SKM-1 (cell line): ENCODE measurements around the gene ANKRD53.

ENCODE experiments used
- DNase-seq: peaks from one replicate; lab custom pipeline; 2025; ENCODE audit not compliant: unreplicated experiment; lab: John Stamatoyannopoulos, UW

Gene ANKRD53, protein sequence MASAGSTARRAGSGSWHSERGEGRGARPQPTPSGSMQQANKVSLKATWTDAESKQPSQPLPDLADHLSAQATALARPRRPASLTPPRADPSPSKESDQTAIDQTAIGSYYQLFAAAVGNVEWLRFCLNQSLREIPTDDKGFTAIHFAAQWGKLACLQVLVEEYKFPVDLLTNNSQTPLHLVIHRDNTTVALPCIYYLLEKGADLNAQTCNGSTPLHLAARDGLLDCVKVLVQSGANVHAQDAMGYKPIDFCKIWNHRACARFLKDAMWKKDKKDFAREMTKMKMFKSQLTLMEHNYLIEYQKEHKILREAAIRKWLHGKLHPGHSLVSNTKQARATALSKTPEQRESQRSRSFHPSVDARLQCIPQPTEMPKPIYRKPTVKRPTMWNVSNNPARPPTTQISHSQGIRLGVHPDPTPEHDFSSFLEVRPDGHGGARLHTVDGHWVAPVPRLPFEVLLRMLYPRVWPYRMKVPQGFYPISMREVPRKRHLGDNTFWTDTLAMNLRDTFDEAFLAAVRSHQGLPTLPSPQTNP

DNA sequence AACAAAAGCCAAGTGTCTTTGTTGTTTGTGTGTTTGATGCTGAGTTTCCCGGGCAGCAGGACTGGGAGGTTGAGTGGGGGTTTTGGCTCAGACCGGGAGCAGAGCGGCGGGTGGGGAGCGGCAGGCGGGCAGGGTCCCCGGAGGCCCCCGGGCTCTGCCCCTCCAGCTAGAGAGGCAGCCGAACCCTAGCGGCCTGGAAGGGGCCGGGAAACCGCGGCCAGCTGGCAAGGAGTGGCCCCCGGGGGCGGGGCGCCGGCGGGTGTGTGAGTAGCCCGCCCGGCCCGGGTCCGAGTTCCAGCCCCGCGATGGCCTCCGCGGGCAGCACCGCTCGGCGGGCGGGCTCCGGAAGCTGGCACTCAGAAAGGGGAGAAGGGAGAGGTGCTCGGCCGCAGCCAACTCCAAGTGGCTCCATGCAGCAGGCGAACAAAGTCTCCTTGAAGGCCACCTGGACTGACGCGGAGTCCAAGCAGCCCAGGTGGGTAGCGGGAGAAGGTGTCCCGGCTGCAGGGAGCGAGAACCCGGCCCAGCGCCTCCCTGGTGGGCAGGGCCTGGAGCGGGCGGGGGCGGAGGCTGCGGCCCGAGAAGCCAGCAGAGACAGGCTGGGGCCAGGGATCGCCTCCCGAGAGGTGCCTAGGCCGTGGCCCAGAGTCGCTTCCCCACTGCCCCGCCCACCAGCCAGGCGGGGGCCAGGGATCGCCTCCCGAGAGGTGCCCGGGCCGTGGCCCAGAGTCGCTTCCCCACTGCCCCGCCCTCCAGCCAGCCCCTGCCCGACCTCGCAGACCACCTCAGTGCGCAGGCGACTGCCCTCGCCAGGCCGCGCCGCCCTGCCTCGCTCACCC lies at the start of gene ANKRD53:
TSS of gene ANKRD53 (plus strand) at position 290 of the 839 bp plus-strand sequence. CDS start at position 306, 16 bp downstream.
- no peak for DNase-seq

DNA sequence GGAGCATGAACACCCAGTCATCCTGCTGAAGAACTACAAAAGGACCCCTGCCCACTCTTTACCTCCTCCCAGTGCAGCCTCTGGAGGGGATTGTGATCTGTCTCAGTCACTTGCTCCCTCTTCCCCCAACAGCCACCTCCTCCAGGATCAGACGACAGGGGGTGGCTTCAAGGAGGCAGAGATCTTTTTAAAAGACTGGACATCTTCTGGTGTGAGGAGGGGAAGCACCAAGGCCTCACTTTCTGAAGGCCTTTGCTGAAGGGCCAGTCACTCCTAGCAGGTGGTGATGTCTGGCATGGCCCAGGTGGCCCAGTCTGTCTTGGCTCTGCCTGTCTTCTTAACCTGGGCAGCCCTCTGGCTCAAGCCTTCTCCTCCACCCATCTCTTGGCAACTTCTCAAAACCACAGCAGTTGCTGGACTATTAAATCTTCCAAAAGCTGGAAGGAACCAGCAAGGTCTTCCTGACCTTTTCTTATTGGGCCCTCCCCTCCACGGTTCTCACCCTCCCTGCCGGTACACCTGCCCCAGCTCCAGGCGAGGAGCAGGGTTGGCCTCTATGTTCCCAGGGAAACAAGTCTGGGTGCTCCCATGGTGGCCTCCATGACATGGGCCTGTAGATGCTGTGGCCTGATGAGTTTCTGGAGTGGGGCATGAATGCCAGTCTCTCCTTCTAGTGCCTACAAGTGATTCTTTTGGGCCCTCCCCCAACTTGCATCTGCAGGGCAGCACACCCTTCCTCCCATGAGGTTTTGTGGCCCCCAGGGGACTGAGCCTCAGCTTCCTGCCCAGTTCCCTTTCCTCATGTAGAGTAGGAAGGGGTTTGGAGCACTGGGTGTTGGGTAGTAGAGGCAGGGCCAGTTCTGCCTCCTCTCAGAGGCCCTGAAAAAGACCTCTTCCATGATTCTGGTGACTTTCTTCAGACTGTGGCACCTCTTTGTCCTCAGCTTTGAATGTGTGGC lies 47.8 kb upstream of the ANKRD53 start:
- no peak for DNase-seq

DNA sequence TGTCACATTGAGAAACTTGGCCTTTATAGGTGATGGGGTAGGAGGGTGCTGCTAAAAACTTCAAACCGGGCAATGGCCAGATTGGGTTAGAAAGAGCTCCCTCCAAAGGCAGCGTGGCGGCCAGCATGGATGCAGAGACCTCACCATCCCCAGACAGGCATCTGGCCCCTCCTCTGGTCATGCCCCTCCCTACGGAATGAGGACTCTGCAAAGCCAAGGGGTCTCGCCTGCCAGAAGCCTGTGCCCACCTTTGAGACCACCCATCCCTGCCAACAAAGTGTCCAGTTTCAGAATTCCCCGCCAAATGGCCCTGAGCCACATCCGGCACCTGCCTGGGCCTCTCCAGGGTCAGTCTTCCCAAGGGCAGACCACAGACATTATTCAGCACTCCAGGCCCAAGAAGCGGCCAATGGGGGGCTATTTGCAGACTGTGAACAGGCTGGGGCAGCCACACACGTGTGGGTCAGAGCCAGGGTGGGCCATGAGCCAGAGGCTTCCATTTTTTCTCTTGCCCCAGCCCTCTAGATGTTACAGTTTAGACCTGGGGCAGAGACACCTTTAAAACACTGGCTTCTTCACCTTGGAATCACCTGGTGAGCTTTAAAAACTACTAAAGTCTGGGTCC lies 46.9 kb upstream of the ANKRD53 start:
- no peak for DNase-seq

DNA sequence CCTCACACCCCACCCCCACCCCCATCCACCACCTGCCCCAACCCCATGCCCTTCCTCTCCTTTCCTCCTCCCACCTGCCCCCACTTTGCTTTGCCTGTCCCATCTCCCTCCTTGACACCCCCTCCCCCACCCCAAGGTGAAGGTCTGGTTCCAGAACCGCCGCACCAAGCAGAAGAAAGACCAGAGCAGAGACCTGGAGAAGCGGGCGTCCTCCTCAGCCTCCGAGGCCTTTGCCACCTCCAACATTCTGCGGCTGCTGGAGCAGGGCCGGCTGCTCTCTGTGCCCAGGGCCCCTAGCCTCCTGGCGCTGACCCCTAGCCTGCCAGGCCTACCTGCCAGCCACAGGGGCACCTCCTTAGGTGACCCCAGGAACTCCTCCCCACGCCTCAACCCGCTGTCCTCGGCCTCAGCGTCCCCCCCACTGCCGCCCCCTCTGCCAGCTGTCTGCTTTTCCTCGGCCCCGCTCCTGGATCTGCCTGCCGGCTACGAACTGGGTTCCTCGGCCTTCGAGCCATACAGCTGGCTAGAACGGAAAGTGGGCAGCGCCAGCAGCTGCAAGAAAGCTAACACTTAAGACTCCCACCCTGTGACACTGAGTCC lies 45.7 kb upstream of the ANKRD53 start:
- DNase-seq, result no peak

DNA sequence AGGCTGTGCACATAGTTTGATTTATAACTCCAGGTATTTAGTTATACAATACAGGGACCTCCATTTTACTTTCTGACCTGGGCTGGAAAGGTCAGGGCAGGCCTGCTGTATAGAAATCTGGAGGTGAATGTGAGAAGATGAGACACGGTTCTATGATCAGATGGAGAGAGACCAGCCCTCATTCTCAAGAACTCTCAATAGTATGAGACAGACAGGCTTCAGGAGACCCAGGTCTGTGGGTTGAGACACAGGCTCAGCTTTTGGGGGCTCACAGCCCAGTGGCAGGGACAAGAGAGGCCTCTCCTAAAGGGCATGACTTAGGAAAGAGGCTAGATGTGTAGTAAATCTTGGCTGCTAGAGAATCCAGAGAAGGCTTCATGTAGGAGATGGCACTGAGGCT lies 43.4 kb upstream of the ANKRD53 start:
- no peak for DNase-seq

DNA sequence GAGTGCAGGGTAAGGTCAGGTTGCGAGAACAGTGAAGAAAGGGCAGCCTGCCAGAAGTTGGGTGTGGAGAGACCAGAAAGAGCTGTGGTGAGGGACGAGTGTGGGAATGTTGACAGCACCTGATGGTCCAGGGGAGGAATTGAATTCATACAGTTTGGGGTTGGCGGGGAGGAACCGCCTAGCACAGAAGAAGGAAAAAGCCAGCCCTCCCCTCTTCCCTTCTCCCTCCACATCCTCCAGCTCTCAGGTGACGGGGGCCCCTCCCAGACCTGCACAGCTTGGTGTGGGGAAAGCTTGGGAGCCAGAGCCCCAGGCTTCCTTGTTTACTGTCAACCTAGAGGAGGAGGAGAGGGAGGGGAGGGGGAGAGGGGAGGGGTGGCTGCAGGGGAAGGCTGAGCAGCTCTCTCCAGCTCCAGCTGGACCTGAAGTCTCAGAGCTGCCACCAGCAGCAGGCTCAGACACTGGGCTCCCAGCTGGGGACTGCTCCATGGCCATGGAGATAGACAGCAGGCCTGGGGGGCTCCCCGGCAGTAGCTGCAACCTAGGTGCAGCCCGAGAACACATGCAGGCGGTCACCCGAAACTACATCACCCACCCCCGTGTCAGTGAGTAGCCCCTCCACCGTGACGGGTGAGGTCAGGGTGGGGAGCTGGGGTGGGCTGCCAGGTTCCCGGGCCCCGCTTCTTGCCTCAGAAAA lies 42.8 kb upstream of the ANKRD53 start, which contains the start of gene ATP6V1B1:
TSS of gene ATP6V1B1 (plus strand) at position 433 of the 697 bp plus-strand sequence. CDS start at position 488, 55 bp downstream.
- no peak for DNase-seq

DNA sequence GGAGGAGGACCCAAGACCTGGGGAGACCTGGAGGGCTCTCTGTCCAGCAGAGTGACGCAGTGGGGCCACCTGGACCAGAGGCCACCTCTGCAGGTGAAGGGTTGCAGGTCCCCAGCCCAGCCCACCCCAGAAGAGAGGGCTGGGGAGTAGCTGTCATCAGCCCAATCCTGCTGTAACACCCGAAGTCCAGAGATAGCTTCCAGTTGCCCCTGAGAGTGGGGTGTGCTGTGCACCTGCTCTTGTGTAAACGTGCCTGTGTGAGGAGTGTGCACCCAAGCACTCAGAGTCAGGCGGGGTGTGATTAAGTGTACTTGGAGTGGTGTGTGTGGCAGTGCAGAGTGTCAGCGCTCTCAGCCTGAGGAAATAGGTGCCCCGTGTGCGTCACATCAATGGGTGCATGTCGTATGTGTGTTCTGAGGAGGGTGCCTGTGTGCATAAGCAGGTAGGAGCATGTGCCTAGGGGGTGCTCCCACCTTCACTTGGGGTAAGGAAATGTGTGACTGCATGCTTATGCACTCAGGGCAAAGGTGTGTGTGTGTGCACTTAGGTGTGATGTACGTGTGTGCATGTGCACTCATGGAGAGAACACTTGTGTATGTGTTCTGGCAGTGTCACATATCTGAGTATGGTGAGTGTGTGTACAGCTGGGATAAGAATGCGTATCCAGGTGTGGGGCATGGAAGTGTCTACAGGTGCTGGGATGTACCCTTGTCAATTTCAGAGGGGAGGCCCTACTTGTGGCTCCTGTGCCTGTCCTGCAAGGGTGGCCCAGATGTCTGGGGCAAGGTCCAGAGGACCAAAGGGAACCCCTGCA lies 42.1 kb upstream of the ANKRD53 start:
- no peak for DNase-seq

DNA sequence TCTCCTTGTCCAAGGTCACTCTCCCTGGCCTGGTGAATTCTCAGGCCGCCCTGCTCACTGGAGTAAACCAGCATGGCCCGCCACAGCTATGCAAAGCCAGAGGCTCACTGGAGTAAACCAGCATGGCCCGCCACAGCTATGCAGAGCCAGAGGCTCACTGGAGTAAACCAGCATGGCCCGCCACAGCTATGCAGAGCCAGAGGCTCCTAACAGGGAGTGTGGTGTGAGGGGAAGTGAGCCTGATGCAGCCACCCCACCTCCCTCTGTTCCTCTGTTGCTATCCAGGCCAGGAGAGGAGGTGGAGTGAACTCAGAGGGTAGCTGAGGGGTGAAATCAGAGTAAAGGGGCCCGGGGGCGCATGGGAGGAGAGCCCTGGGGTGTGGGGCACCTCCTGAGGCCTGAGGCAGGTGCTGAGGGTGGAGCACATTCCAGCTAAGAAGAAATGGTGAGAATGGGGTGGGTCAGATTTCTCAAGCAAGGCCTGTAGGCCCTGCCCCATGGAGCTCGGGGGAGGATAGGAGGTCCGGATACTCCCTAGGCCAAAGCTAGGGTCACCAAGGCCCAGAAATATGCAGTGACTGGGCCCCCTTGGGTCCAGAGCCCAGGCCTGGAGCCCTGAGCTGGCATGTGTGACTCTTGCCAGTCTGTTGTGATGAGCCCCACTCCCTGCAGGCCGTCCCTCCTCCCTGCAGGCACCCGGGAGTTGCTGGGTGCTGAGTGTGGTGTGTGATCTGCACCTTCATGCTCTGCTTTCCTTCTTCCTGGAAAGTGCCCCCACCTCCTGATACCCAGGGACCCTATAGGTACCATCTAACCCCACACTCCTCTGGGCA lies 41.2 kb upstream of the ANKRD53 start:
- no peak for DNase-seq

DNA sequence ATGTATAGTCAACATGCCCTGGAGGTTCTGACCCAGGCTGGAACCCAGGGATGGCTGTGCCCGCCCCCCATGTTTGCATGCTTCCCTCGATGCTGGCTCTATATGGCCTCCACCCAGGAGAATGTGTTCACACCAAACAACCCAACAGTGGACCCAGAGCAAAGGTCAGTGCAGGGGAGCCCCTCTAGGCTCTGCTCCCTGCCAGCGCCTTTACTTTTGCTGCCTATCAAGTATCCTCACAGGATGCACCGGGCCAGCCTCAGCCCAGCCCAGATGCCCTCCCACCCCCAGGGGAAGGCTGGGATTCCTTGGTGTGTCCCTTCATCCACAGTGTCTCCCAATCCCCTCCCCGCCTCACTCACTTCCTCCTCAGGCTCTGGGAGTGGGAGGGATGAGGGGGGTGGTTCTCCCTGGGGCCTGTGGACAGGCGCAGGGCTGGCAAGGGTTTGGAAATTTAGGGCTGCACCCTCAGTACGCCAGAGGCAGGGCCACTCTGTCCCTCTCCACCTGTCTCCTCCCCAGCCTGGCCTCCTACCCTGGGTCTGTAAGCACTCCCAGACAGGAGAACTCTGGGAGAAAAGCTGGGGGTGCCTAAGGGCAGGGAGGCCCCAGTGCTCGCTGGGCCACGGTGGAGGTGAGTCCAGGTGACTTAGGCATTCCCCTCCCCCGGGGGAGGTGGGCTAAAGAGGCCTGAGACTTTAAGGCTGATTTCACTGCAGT lies 40.4 kb upstream of the ANKRD53 start:
- no peak for DNase-seq

DNA sequence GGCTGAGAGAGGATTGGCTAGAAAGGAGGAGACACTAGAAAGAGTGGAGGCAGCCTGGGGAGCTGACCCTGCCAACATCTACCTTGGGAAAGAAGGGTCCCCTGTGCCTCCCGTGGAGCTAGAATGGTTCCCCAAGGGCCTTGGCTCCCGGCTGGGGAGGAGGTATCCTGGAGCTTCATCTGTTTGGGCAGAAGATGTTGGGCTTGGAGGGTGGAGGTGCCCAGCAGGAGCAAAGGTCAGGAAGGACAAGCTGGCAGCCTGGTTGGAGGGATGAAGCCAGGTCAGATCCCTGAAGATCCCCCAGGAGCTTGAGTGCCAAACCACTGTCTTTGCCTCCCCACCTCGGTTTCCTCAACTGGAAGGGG lies 39.9 kb upstream of the ANKRD53 start:
- no peak for DNase-seq

DNA sequence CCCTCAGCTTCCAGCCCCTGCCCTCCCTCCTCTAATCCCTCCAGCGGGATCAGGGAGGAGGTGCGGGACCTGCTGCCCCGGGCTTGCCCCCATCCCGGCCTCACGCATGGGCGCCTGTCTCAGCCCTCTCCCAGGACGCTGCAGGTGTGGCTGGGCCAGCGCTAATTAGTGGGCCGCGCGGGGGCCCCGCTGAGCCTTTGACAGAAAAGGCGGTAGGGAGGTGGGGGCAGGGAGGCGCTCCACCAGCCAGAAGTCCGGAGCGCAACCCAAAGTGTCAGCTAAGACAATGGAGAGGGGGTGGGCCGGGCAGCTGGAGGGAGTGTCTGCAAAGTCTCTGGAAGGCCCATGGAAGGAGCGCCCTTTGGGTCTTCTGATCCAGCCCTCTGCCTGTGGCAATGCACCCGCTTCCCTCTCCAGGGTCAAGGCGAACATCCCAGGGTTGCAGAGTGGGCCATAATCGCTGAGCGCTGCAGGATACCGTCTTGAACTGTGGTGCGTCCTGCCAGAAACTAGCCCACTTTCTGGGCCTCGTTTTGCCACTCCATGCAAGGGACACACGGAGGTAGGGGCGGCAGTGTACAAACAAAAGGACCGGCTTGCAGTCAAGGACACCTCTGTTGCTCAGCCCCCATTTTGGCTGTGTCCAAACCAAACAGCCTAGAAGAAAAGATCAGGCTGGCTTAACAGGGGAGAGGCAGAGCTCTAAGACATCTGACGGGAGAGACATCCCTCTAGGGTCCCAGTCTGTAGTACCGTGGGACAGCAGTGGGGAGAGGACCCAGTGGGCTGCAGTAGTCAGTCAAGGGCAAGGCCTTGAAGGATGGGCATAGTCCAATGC lies 39.2 kb upstream of the ANKRD53 start:
- no peak for DNase-seq

DNA sequence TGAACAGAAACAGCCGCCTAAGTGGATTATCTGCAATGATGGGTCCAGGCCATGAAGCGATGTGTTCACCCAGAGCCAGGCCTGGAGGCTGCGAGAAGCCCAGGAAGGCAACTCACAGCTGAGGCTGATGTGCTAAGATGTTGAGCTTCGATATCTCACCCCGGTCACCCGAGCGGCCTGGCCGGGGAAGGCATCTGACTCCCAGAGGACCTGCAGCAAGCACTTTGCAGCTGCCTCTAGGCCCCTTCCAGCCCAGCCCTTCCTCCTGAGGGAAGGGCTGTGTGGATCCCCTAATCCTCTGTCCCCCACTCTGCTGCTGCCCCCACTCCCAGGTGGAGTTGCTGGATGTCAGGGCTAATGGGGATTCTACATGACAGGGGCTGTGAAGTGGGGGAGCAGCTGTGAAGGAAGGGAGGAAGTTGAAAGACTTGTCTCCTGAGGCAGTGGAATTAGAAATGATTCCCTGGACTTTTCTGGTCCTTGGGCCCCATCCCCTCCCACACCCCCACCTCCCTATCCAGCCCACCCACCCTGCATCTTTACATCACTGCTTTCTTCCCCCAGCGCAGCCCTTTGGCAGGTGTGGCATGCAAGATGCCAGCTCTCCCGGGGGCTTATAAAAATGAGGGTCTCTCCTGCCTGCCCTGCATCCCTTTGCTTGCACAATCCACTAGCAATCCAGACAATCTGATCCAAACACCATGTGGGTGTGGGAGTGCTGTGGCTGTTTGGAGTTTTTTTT lies 38.4 kb upstream of the ANKRD53 start:
- no peak for DNase-seq

DNA sequence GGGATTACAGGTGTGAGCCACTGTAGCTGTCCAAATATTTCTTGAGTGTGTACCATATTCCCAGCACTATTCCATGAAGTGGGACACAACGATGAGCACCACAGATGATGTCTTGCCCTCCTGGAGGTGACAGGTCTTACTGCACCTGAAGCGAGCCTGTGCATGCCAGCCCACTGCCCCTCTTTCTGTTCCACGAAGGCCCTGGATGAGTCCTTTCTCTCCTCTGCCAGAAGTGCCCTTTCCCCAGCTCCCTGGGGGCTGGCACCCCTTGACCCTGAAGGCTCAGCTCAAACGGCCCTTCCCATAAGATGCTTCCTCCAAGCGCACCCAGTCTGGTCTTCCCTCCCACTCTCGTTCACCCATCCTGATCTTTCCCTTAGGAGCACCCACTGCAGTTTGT lies 37.2 kb upstream of the ANKRD53 start:
- DNase-seq, result no peak

DNA sequence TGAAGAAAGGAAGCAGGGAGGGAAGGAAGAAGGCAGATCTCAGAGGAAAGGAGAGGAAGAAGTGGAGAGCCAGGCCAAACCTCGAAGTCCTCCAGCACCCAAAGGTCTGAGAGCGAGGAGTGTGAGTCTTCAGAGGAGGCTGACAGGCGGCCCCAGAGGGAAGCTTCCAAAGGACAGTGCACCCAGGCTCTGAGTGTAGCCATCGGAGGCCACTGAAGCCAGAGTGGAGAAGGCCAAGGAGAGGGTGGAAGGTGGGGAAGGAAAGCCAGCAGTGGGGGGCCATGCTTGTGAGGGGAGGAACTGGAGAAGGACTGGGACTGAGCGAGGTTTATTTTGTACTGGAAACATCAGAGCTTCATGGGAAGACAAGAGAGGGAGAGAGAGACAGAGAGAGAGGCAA lies 36.7 kb upstream of the ANKRD53 start:
- DNase-seq, result no peak
